Mammary epithelial cell (primary cell): ENCODE results near the gene SPDYE1.
"Not testable (repeated sequence)": the region's sequence is repeated elsewhere in the genome, so short reads cannot be mapped to it uniquely, and the experiment has no call there.

ENCODE experiments used
- EZH2 ChIP-seq: IDR thresholded peaks from 2 replicates; pipeline ENCODE4 v1.6.1; 2012; ENCODE audit warnings: low read length, inconsistent platforms, borderline replicate concordance
- TF ChIP-seq, protein P1 (sequence below), 2 donors: IDR thresholded peaks in 1 of 2; conservative IDR thresholded peaks in 1 of 2; 2 replicates each; pipeline ENCODE4 v1.5.1; 2011 to 2012; ENCODE audit warnings: inconsistent platforms in 2 of 2, low read length in 2 of 2, mild to moderate bottlenecking in 2 of 2, control low read depth in 1 of 2, low read depth in 1 of 2; ENCODE audit not compliant: insufficient read depth in 1 of 2; ENCODE audit errors: extremely low read depth in 1 of 2

DNA sequence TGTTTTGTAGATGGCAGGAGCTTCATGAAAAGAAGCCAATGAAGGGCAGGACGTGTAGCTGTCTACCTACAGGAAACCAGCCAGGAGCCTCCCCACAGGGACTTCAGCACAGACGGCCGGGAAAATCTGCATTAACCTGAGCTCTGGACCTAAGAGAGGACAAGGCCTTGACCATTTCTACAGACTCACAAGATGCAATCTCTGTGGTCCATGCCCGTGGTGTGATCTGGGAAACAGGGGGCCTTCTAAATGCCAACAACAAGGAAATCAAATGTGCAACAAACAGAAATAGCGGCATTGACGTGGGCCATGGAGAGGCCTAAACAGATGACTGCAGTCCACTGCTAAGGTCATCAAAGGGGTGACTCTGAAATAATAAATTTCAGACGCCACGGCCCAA, 14.4 kb downstream of the SPDYE1 start:
- TF ChIP-seq, protein P1, sequence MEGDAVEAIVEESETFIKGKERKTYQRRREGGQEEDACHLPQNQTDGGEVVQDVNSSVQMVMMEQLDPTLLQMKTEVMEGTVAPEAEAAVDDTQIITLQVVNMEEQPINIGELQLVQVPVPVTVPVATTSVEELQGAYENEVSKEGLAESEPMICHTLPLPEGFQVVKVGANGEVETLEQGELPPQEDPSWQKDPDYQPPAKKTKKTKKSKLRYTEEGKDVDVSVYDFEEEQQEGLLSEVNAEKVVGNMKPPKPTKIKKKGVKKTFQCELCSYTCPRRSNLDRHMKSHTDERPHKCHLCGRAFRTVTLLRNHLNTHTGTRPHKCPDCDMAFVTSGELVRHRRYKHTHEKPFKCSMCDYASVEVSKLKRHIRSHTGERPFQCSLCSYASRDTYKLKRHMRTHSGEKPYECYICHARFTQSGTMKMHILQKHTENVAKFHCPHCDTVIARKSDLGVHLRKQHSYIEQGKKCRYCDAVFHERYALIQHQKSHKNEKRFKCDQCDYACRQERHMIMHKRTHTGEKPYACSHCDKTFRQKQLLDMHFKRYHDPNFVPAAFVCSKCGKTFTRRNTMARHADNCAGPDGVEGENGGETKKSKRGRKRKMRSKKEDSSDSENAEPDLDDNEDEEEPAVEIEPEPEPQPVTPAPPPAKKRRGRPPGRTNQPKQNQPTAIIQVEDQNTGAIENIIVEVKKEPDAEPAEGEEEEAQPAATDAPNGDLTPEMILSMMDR (conservative IDR thresholded peaks at IDR 0.05 in 1 of 2, IDR thresholded peaks at IDR 0.05 in 1 of 2; ENCODE audit: extremely low read depth in 1 of 2, insufficient read depth in 1 of 2, low read depth in 1 of 2, low read length in 2 of 2), result not testable (repeated sequence)
- TF ChIP-seq EZH2, result not testable (repeated sequence)
